NCI-H2227 (cell line): ENCODE data around the gene RALGAPA1.
"Not testable (repeated sequence)": the region's sequence is repeated elsewhere in the genome, so short reads cannot be mapped to it uniquely, and the experiment has no call there.

Source experiments
- DNase-seq: peaks from one replicate; lab custom pipeline; 2025; ENCODE audit not compliant: unreplicated experiment; lab: John Stamatoyannopoulos, UW

Gene RALGAPA1

GRCh38 chr14:35808638-35809563 is at the start of gene RALGAPA1:
Gene RALGAPA1 (minus strand): TSS chr14:35809295. CDS start chr14:35808835, 460 bp downstream.
- DNase-seq, result peak; percentile 98

- no peak for DNase-seq
These were observed 49.6 kb upstream of the RALGAPA1 start for GRCh38 chr14:35858521-35859209.

DNA sequence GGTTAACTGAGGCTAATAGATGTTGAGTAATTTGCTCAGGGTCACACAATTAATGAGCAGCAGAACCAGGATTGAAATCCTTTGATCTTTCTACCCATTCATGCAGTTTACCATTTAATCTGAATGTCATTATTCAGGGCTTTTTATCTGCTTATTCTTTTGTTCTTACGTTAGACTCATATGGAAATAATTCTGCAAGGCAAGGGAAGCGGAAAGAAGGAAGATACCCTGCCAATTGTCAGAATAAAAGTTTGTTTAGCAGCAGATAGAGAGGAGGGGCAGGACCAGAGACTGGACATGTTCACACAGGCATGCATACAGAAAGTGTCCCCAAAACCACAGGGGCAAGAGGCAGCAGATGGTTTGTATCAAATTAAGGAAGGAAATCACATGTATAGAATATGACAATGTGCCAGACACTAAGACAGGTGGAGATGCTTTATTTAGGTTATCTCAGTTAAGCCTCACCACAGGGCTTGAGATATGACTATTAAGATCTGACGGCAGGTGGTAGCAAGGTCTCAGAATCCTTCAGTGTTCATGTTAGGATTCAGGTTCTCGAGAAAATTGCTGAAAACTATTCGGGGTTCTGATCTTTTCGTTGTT is 46.9 kb upstream of the RALGAPA1 start:
- DNase-seq, result peak; percentile 11

DNA sequence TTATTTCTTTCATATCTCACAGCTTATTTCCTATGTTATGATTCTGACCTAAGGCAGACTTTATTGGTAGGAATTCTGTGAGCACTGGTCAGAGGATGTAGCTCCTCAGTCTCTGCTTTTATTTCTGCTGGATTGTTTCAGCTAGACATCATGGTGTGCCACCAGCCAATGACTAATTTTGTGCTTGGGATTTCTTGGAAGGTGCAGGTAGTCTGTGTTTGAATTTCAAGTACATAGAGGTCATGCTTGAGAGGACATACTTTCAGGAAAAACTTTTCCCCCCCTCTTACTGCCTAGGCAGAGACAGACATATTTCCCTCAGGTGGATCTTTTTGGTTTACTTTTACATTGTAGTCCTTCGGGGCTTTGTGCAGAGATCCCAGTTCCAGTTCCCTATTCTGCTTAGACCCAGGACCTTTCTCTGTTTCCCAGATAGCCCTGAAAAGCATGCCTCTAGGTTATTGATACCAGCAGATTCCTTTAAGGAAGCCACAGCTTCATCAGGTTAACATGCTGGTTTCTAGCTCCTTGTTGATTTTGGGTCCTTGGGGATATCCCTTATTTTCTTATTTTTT is 45.7 kb upstream of the RALGAPA1 start:
- DNase-seq, result no peak

- no peak for DNase-seq
These were observed 44.1 kb upstream of the RALGAPA1 start for GRCh38 chr14:35853225-35853624.

DNA sequence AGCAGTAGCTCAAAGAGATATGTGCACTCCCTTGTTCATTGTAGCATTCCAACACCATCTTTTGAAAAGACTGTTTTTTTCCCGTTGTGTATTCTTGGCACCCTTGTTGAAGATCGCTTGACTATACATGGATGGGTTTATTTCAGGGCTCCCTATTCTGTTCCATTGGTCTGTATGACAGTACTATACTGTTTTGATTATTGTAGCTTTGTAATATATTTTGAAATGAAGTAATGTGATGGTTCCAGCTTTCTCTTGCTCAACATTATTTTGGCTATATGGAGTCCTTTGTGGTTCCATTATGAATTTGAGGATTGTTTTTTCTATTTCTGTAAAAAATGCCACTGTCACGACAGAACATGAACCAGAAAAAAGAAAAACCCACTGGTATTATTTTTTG is 42.7 kb upstream of the RALGAPA1 start:
- no peak for DNase-seq

GRCh38 chr14:35849122-35849521 is 40.0 kb upstream of the RALGAPA1 start:
- no peak for DNase-seq

DNA sequence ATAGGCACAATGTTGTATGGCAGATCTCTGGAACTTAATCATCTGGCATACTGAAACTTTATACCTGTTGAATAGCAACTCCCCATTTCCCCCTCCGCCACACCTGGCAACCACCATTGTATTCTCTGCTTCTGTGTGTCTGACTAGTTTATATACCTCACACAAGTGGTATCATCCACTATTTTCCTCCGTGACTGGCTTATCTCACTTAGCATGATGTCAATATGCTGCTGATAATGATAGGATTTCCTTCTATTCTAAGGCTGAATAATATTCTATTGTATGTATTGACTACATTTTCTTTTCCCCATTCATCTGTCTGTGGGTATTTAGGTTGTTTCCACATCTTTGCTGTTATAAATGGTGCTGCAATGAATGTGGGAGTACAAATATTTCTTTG is 38.5 kb upstream of the RALGAPA1 start:
- no peak for DNase-seq

DNA sequence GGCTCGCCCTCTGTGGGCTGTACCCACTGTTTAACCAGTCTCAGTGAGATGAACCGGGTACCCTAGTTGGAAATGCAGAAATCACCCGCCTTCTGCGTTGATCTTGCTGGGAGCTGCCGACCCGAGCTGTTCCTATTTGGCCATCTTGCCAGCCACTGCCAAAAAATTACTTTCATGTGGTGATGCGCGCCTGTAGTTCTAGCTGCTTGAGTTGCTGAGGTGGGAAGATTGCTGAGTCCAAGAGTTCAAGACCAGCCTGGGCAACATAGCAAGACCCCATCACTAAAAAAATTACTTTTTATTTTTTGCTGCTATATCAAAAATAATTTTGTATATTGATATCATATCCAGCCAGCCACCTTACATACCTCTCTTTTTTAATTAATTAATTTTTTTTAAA is 35.4 kb upstream of the RALGAPA1 start:
- no peak for DNase-seq

GRCh38 chr14:35842245-35842644 is 33.1 kb upstream of the RALGAPA1 start:
- not testable (repeated sequence) for DNase-seq

GRCh38 chr14:35841704-35842103 is 32.6 kb upstream of the RALGAPA1 start:
- not testable (repeated sequence) for DNase-seq

- no peak for DNase-seq
These were observed 26.3 kb upstream of the RALGAPA1 start for GRCh38 chr14:35835208-35835982.

- no peak for DNase-seq
These were observed 20.4 kb upstream of the RALGAPA1 start for GRCh38 chr14:35829449-35829848.

DNA sequence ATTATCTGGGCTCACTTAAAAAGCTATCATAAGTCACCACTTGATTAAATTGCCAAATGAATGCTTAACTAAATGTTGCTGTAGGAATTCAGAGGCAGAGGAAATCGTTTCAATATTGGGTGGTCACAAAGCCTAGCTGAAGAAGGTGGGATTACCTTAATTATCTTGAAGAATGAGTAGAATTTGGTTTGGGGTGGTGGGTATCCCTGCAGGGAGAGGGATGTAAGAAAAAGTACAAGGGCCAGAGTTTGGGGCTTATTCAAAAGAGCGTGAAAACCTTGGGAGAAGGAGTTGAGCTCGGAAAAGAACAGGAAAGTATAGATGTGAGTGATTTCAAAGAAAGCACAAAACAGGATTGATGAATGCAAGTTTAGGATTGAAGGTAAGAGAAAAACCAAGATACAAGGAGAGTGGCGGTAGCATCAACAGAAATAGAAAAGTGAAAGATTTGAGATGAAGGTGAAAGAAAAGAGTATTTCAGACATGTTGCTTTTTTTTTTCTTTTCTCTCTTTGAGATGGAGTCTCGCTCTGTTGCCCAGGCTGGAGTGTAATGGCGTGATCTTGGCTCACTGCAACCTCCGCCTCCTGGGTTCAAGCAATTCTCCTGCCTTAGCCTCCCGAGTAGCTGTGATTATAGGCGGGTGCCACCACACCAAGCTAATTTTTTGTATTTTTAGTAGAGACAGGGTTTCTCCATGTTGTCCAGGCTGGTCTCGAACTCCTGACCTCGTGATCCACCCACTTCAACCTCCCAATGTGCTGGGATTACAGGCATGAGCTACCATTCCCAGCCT is 18.8 kb upstream of the RALGAPA1 start:
- DNase-seq, result no peak

GRCh38 chr14:35826952-35827416 is 17.9 kb upstream of the RALGAPA1 start:
- DNase-seq, result no peak

DNA sequence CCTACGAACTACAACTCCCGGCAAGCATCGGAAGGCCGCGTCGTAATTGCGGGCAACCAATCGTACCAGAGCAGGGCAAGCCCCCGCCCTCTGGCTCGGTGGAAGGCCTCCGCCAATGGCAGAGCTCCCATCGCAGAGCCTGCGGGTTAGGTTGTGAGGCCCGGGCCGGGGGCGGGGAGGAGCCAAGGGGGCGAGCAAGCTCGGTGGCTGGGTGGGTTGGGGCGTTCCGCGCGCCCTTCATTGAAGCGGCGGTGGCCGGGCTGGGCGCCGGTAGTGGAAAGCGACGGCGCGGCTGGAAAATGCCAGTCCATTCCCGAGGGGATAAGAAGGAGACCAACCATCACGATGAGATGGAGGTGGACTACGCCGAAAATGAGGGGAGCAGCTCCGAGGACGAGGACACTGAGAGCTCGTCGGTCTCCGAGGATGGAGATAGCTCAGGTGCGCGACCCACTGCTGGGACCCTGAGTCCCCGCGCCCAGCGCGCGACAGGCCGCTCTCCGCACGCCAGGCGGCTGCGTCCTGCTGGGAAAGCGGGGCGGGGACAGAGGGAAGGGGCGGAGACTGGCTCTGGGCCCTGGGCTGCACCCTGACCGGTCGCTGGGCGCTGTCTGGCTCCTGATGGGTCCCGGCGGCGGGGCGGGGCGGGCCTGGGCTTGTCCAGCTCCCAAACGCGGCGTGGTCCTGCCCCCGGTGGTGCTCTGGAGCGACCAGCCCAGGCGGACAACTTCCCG is 17.3 kb upstream of the RALGAPA1 start, which contains the start of gene BRMS1L:
Gene BRMS1L, plus strand, starts transcription at position 121 of the 734 bp plus-strand sequence. Its CDS starts 179 bp downstream, at position 300.
- DNase-seq, result peak; percentile 99

- DNase-seq, result no peak
These were observed 16.8 kb upstream of the RALGAPA1 start for GRCh38 chr14:35825968-35826217.

- not testable (repeated sequence) for DNase-seq
These were observed 15.5 kb upstream of the RALGAPA1 start for GRCh38 chr14:35824446-35825165.
